ENCODE measurements around the gene EIF4G1.

Gene EIF4G1

DNA sequence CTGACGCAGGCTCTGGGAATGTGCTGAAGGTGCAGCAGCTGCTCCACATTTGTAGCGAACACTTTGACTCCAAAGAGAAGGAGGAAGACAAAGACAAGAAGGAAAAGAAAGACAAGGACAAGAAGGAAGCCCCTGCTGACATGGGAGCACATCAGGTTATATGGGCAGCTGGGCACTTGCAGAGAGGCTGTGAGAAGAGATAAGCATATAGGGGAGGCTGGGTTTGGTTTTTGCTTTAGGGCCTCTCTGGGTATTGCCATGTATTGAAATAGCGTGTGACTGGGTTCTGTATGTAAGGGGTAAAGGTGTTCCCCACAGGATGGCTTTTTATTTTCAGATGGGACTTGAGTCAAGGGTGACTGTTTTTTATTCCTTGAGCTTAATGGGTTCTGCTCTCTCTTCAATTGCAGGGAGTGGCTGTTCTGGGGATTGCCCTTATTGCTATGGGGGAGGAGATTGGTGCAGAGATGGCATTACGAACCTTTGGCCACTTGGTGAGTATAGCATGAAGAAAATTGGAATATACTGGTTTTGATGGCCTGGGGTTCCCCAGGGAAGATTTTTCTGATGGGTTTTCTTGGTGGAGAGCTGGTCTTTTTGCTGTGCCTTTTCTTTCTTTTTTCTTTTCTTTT lies 7.9 kb upstream of the EIF4G1 start:
- no peak for DNase-seq

DNA sequence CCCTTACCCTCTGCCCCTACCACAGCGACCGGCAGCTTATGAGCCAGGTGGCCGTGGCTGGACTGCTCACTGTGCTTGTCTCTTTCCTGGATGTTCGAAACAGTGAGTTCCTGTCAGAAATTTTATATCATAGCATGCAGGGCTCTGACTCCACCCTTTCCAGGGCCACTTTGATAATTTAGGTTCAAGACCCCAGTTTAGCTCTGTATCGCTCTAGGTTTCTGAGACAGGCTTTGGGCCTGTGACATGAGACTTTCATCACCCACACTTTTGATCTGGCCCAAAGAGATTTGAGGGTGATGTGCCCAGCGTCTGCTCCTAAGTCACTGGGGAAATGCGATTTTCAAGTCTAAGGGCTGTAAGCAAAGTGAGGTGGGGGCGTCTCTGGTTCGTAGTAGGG lies 6.5 kb upstream of the EIF4G1 start:
- no peak for DNase-seq

DNA sequence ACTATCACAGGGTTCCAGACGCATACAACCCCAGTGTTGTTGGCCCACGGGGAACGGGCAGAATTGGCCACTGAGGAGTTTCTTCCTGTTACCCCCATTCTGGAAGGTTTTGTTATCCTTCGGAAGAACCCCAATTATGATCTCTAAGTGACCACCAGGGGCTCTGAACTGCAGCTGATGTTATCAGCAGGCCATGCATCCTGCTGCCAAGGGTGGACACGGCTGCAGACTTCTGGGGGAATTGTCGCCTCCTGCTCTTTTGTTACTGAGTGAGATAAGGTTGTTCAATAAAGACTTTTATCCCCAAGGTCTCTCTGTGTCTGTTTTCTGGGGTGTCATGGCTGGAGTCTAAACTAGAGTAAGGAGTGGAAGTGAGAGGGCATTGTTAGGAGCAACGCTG lies 5.7 kb upstream of the EIF4G1 start:
- no peak for DNase-seq

DNA sequence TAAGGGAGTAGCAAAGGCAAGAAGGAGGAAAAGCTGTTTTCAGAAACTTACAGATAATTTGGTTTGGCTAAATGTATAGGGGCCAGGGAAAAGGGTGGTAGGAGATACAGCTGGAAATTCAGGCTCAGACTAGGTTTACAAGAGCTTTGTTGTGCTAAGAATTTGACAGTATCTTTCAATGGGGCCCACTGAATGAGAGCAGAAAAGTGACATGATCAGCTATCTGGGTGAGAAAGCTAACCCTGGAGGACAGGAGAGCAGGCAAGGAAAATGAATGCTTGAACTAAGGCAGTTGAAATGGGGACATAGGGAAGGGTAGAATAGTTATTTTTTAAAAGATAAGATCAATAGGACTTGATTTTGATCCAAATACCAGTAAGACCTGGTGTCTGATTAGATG lies 2.8 kb upstream of the EIF4G1 start:
- no peak for DNase-seq

DNA sequence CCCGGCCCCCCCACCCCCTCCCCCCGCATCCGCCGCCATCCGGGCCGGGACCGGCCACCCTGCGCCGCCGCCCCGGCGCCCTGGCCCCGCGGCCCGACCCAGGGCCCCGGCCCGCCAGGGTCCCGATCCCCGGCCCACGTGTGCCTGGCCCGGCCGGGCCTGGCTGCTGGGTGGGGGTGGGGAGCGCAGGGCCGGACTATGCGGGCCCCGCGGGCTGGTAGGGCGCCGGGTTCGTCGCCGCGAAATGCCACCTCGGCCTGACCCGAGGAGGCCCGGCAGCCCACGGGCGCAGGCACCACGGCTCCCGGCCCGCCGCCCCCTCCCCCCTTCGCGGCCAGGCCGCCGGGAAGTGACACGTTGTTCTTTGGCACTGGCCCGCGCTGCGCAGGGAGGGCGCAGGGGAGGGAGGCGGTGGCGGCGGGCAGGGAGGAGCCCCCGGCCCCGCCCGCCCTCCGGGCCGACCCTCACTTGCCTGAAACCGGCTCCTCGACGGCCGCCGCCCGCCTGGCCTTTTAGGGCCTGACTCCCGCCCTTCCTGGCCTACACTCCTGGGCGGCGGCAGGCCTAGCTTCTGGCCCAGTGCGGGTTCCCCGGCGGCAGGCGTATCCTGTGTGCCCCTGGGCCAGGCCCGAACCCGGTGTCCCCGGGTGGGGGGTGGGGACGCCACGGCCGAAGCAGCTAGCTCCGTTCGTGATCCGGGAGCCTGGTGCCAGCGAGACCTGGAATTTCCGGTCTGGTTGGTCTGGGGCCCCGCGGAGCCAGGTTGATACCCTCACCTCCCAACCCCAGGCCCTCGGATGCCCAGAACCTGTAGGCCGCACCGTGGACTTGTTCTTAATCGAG lies 515 bp downstream of the EIF4G1 start:
- peak; percentile 77 for DNase-seq

DNA sequence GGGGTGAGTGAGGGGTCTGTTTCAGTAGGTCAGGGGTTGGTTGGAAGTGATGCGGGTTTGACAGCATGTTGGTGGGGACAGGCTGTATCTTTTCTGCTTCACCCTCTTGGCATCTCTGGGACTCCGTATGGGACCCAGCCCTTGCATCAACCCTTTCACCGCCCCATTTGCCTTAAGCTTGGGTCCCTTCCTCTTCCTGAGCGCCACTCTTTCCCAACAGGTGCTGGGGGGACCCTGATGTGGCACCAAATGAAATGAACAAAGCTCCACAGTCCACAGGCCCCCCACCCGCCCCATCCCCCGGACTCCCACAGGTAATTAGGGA lies 1.1 kb downstream of the EIF4G1 start:
- DNase-seq: no peak

DNA sequence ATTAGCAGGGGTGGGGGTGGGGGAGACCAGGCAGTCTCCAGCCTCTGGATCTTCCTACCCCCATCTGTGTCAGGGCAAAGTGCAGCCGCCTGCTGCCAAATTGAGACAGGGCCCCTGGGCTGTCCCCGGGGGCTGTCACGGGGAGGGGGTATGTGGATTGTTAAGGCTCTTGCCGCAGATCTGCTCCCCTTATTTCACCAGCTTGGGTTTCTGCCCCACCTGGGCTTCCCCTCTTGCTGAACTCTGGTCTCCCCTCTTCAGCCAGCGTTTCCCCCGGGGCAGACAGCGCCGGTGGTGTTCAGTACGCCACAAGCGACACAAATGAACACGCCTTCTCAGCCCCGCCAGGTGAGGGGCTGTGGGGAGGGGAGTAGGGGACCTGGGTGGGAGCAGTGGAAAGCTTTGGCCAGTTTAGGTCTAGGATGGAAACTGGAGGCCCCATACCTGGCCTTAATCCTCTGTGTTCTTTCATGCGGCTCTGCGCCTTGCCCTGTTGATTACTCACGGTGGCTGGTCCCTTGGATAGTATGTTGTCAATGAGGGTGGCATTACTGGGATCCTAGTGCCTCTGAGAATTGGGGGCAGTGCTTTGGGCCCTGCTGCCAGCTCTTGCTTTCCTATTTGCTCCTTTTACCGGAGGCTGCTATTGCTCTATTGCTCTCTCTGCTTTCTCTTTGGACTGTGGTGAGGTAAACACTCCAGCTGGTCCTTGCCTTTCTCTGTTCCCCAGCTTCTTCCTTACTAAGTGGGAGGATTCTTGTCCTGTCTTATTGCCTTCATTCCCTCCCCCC lies 1.7 kb downstream of the EIF4G1 start:
- DNase-seq: peak; percentile 44

DNA sequence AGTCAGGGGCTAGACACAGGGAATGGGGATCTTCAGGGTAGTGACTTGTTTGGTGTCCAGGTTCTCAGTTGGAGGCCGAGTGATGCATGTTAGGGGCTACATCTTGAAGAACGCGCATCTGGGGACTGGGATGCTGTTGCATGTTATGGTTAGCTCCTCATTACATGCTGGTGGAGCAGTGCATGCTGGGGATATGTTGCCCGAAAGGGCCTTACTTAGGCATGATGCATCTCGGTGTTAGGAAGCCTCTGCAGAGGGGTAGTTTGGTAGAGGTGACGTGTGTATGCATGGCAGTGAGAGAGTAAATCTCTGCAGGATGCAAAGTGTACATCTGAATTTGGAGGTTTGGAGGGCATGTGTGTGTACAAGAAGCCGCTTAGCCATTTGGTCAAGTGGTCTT lies 2.4 kb downstream of the EIF4G1 start:
- DNase-seq: no peak

DNA sequence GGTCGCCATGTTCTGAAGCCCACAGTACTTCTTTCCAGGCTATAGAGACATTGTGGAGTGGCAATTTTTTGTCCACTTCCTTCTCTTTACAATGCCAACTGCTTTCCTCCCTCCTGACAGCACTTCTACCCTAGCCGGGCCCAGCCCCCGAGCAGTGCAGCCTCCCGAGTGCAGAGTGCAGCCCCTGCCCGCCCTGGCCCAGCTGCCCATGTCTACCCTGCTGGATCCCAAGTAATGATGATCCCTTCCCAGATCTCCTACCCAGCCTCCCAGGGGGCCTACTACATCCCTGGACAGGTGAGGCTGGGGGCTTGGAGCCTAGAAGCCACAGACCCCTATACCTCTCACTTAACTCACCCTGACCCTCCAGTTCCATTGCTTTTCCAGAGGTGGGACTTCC lies 2.8 kb downstream of the EIF4G1 start:
- DNase-seq: no peak

DNA sequence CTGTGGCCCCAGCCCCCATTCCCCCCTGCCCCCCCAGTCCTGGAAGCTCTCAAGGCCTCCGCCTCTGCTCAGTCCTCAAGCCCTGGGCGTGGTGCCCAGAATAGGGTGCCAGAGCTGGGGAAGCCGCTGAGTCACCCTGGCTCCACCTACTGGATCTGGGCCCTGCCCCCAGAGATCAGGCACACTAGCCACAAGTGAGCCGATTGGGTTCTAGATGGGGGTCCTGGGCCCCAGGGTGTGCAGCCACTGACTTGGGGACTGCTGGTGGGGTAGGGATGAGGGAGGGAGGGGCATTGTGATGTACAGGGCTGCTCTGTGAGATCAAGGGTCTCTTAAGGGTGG lies 5.7 kb downstream of the EIF4G1 start:
- DNase-seq: peak; percentile 30

DNA sequence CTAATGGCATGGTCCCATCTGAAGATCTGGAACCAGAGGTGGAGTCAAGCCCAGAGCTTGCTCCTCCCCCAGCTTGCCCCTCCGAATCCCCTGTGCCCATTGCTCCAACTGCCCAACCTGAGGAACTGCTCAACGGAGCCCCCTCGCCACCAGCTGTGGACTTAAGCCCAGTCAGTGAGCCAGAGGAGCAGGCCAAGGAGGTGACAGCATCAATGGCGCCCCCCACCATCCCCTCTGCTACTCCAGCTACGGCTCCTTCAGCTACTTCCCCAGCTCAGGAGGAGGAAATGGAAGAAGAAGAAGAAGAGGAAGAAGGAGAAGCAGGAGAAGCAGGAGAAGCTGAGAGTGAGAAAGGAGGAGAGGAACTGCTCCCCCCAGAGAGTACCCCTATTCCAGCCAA lies 7.3 kb downstream of the EIF4G1 start:
- no peak for DNase-seq

DNA sequence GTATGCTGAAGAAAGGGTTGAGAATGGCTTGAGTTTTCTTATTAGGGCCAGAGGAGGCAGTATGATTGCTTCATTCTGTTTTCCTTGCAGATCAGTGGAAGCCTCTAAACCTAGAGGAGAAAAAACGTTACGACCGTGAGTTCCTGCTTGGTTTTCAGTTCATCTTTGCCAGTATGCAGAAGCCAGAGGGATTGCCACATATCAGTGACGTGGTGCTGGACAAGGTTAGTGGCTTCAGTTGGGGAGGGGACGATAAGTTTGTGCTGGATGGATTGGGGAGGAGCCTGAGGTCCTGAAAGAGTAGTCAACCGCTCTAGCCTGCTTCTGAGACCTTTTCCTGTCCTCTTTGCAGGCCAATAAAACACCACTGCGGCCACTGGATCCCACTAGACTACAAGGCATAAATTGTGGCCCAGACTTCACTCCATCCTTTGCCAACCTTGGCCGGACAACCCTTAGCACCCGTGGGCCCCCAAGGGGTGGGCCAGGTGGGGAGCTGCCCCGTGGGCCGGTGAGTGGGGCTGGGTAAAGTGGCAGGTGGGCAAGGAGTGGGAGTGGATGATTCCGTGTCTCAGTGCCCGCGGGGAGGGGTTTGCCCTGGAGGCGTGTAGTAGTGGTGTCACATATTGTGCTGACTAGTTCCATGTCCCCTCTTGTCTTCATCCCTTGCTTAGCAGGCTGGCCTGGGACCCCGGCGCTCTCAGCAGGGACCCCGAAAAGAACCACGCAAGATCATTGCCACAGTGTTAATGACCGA lies 8.5 kb downstream of the EIF4G1 start:
- DNase-seq: no peak

DNA sequence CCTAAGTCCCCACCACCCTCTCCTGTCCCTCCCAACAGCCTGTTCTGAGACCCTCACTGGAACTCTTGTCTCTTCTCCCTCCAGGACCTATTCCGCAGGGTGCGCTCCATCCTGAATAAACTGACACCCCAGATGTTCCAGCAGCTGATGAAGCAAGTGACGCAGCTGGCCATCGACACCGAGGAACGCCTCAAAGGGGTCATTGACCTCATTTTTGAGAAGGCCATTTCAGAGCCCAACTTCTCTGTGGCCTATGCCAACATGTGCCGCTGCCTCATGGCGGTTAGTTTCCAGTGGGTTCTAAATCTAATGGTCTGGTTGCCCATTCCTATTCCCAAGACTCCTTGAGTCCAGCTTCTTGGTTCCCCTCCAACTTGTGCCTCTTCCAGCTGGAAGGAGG lies 9.3 kb downstream of the EIF4G1 start:
- no peak for DNase-seq

DNA sequence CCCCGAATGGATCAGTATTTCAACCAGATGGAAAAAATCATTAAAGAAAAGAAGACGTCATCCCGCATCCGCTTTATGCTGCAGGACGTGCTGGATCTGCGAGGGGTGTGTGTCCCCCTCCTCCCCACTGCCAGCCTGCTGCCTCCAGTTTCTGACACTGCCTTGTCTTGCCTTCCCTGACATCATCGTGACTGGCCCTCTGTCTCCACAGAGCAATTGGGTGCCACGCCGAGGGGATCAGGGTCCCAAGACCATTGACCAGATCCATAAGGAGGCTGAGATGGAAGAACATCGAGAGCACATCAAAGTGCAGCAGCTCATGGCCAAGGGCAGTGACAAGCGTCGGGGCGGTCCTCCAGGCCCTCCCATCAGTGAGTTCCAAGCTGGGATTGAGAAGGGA lies 10.9 kb downstream of the EIF4G1 start:
- DNase-seq: no peak

DNA sequence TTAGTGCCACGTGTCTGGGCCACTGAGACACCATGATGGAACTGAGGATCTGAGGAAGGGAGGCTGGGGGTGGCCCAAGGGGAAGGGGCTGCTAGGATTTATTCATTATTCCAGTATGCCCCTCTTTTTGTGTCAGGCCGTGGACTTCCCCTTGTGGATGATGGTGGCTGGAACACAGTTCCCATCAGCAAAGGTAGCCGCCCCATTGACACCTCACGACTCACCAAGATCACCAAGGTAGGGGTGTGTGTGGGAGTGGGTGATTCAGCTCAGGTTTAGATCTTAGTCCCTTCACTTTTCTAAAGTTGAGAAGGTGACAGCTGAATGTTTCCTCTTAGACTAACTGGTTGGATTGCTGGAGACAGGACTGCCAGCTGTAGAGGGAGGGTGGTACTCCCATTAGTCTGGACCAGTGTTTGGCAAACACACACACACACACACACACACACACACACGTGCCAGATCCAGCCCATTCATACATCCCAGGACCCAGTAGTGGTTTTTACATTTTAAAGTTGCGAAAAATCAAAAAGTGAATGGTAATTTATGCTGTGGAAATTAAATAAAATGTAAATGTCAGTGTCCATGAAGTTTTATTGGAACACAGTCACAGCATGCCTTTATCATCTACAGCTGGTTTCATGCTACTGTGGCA lies 11.4 kb downstream of the EIF4G1 start:
- no peak for DNase-seq

DNA sequence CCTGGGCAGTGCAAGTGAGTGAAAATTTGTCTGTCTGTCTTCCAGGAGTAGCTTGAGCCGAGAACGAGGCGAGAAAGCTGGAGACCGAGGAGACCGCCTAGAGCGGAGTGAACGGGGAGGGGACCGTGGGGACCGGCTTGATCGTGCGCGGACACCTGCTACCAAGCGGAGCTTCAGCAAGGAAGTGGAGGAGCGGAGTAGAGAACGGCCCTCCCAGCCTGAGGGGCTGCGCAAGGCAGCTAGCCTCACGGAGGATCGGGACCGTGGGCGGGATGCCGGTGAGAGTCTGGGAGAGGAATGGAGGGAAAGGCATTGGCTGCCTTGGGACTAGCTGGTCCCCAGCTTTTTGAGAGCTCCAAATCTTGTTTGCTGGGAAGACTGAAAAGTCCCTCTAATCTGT lies 12.8 kb downstream of the EIF4G1 start:
- no peak for DNase-seq

DNA sequence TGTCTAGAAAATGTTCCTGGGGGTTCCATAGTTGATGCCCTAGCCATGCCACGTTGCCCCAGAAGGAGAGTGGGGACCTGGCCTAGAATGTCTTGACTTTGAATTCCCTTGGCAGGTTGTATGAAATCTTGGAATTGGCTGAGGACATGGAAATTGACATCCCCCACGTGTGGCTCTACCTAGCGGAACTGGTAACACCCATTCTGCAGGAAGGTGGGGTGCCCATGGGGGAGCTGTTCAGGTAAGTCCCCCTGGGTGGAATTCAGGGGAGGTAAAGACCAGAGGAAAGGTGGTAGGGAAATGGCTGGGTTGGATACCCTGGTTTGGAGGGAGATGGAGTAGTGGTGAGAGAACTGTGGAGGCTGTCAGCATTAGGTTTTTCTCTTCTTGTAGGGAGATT lies 14.1 kb downstream of the EIF4G1 start:
- no peak for DNase-seq

DNA sequence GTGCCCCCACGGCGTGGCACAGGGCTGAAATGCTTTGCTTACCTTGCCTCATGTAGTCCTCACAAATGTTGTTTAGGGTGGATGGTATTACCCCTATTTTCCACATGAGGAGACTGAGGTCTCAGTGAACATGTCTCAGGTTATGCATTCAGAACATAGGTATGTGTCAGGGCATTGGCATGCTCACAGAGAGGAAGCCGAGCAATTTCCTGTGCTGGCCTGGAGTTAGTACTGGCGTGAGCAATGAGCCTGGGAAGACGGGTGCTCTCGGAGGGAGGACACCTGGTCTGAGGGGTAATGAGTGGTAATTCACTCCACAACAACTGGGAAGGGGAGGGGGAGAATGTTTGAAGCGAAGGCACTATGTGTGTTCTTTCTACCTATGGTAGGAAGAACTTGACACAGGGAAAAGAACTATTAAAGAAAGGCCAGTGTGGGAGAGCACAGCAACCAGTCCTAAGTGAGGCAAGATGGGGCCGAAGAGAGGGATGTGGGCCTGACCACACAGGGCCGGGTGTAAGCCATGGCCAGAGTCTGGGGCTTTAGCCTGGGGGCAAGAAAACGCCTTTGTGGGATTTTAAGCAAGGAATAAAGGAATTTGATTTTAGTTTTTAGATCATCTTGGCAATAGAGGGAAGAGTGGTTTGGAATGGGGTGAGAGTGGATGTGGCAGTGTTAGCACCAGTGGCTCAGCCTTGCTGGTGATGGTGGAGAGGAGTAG lies 18.1 kb downstream of the EIF4G1 start:
- DNase-seq: no peak

DNA sequence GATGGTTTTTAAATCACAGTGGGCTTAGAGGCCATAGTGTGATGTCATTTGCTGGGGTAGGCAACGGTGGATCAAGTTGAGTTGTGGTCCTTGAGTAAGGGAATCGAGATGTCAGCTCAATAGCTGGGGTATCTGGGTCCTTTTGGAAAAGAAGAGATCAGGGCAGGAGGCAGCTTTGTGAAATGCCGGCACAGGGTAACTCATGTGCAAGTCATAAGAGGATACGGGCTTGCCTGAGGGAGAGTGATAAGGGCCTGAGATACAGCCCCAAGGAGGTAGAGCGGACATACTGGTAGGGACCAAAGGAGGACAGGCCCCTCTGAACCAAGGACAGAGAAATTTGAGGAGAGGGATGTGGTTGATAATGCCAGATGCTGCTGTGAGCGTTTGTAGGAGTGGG lies 18.8 kb downstream of the EIF4G1 start:
- DNase-seq: no peak

DNA sequence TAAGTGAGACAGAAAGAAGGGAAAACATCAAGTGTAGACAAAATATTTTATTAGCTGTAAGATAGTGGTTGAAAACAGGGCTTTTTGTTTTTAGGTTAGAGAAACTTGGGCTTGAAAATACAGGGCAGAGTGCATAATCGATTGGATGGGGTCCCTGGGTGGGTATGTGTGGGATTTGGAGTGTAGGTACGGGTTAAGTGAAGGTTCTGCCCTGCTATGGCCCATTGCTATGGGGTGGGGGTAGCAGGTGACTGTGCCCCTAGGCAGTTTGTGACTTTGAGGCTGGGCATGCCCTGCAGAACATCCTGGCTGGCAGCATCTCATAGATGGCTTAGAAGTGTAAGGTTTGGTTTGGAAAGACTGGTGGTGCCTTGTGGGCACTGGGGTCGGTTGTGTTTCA lies 19.3 kb downstream of the EIF4G1 start:
- no peak for DNase-seq

DNA sequence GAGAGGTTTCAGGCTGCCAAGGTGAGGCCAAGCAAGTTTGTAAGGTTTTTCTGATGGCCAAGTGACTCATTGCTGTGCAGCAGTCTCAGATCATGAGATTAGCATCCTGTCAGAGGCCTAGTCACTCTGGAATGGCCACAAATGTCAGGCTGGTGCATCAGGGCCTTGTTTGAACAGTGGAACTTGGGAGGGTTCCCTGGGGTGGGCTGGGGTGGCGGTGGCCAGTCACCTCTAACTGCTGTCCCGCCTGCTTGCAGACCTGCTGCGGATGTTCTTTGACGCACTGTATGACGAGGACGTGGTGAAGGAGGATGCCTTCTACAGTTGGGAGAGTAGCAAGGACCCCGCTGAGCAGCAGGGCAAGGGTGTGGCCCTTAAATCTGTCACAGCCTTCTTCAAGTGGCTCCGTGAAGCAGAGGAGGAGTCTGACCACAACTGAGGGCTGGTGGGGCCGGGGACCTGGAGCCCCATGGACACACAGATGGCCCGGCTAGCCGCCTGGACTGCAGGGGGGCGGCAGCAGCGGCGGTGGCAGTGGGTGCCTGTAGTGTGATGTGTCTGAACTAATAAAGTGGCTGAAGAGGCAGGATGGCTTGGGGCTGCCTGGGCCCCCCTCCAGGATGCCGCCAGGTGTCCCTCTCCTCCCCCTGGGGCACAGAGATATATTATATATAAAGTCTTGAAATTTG lies 20.2 kb downstream of the EIF4G1 start:
- peak; percentile 51 for DNase-seq

DNA sequence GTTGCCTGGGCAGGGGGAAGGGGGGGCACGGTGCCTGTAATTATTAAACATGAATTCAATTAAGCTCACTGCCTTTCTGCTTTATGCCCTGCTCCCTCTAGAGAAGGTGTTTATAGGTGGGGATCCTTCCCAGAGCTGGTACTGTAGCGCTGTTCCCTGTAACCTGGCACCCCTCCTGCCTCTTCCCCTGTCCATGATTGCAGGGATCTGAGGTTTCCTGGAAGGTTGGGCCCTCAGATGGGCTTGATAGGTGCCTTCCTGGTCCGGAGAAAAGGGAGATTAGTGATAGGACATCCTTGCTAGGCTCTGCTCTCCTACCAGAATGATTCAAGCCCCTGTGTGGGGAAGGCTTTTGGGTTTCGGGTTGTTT lies 20.9 kb downstream of the EIF4G1 start:
- no peak for DNase-seq

All from CD4-positive, alpha-beta T cell treated with Interleukin-17A for 1 hour (primary cell).